Astrocyte of the cerebellum (primary cell): ENCODE data around the gene KCNF1.
"Not testable (repeated sequence)": the region's sequence is repeated elsewhere in the genome, so short reads cannot be mapped to it uniquely, and the experiment has no call there.

Experiments used
- DNase-seq: peaks from one replicate; pipeline ENCODE4 v3.0.0-alpha.2; 2011; ENCODE audit warnings: low read depth
- H3K4me3 ChIP-seq: 2 replicates; pipeline ENCODE4 v1.5.1; 2011; ENCODE audit warnings: mild to moderate bottlenecking, low read depth, low read length, moderate library complexity
- in situ Hi-C: cut with HindIII; loops from 2 replicates; pipeline ENCODE4 v1.10.0; 2017; ENCODE audit warnings: low sequenced_read_pairs
- TF ChIP-seq, protein P1 (sequence below): IDR thresholded peaks from 2 replicates; pipeline ENCODE4 v1.5.1; 2012; ENCODE audit warnings: low read length, low read depth, moderate library complexity, mild to moderate bottlenecking; ENCODE audit errors: missing control alignments

KCNF1 gene

DNA sequence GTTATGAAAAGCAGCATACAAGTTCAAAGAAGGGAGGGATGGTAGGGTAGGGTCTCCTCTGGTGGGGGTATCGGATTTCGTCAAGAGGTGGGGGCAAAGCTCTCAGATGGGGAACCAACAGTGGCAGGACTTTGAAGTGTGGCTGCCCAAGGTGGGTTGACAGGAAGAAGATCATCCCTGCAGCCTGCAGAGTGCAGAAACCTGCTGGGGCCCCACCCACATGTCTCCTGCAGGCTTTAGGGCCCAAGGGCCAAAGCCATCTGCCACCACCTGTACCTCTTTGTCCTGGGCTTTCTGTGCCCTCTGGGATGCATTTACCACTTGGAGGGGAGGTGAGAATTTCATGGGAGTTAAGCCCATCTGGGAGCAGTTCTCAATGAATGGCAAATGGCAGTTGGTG lies 42.7 kb downstream of the KCNF1 start:
- H3K4me3 ChIP-seq: no peak overlapping the region
- DNase-seq: no peak
- in situ Hi-C loops: no loop called here
- TF ChIP-seq, protein P1, sequence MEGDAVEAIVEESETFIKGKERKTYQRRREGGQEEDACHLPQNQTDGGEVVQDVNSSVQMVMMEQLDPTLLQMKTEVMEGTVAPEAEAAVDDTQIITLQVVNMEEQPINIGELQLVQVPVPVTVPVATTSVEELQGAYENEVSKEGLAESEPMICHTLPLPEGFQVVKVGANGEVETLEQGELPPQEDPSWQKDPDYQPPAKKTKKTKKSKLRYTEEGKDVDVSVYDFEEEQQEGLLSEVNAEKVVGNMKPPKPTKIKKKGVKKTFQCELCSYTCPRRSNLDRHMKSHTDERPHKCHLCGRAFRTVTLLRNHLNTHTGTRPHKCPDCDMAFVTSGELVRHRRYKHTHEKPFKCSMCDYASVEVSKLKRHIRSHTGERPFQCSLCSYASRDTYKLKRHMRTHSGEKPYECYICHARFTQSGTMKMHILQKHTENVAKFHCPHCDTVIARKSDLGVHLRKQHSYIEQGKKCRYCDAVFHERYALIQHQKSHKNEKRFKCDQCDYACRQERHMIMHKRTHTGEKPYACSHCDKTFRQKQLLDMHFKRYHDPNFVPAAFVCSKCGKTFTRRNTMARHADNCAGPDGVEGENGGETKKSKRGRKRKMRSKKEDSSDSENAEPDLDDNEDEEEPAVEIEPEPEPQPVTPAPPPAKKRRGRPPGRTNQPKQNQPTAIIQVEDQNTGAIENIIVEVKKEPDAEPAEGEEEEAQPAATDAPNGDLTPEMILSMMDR: no peak

DNA sequence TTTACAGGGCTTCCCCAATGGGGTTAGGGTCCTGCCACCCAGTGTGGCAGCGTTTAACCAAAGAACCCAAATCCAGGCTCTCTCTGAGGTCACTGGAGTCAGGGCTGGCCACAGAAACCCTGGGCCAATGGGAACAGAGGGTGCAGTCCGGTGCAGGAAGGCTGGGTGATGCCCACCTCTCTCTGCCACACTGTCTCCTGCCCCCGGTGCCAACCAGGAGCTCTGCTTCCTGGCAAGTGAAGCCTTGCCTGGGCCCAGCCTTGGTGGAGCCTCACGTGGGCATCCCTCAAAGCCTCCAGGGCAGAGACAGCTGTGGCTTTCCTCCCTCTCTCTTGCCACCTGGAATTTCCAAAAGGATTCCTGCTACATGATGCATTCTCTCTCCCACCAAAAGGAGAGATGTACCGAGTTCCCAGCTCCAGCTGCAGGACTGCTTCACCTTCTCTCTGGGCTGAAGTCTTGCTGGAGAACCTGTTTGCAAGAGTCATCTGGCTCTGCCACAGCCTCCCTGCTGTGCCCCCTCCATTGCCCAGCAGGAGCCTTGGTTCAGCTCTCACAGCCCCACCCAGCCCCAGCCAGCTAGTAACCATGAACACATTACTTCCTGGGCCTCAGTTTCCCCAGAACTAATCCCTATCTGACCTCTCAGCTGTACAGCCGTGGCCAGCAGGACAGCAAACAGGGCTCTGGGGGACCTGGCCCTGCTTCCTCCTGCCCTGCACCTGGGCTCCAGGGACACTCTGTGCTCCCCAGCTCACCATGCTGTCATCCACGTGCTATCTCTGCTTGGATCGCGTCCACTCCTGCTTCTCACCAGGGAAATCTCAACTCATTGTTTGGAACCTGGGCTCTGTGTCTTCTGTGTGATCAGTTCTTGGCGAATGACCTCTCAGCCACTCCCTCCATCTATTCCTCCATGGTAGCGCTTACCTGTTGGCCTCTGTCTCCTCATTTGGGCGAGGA lies 43.4 kb downstream of the KCNF1 start:
- in situ Hi-C loops: no loop called here
- no peak for DNase-seq
- no peak overlapping the region for H3K4me3 ChIP-seq
- TF ChIP-seq, protein P1: no peak

DNA sequence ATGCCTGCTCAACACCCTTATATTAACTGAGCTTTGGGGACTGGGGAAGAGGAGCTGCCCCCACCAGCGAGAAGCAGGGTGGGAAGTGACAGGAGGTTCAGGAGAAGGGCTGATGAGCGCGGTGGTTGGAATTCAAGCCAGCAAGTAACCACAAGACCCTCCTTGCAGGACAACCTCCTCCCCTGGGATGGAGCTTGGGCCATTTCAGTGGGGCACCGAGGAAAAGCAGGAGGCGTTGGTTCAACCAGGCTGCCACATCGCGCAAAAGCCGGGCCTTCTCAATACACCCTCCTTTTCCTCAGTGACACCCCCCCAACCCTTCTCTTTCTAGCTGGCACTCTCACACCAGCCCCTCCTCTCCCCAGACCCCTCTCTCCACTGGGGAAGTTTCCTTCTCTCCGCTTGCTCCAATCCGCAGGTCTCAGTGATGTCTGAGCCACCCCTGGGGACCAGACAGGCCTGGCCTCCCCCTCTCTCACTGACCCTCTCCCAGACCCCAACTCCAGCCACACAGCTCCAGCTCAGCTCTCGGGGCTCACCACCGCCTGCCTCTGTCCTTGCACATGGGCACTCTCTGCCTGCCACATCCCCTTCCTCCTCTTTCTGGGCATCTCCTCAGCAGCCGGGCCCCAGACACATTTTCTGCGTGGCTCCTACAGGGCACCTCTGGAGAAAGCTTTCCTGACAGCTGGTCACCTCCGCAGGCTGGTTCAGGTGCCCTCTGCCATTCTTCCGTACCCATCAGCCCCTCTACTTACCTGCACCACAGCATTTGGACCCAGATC lies 44.5 kb downstream of the KCNF1 start:
- no peak overlapping the region for H3K4me3 ChIP-seq
- DNase-seq: no peak
- in situ Hi-C loops: no loop called here
- TF ChIP-seq, protein P1: no peak

DNA sequence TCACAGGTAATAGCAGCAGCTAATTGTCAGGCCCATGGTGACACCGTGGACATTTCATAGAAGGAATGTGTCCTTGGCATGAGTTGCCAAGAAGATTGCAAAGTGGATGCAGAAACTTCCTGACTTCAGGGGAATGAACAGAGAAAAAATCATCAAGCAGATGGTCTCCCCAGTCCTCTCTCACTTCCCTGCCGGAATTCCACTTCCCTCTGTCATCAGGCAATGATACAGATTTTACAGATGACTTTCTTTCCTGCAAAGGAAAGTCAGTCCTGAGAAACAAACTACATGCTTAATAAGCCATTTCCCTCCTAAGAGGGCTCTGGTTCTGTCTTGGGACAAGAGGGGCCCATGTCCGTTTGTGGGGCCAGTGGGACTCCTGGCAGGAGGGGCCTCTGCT lies 45.7 kb downstream of the KCNF1 start:
- in situ Hi-C loops: no loop called here
- no peak for DNase-seq
- no peak overlapping the region for H3K4me3 ChIP-seq
- TF ChIP-seq, protein P1: no peak

DNA sequence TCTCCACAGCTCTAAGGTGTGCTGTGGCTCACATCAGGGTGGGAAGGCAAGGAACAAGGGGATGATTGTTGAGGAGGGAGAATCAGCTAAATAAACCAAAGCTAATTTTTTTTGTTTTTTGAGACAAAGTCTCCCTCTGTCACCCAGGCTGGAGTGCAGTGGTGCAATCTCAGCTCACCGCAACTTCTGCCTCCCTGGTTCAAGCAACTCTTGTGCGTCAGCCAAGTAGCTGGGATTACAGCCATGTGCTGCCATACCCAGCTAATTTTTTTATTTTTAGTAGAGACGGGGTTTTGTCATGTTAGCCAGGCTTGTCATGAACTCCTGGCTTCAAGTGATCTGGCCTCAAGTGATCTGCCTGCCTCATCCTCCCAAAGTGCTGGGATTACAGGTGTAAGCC lies 46.7 kb downstream of the KCNF1 start:
- in situ Hi-C loops: not testable (repeated sequence)

DNA sequence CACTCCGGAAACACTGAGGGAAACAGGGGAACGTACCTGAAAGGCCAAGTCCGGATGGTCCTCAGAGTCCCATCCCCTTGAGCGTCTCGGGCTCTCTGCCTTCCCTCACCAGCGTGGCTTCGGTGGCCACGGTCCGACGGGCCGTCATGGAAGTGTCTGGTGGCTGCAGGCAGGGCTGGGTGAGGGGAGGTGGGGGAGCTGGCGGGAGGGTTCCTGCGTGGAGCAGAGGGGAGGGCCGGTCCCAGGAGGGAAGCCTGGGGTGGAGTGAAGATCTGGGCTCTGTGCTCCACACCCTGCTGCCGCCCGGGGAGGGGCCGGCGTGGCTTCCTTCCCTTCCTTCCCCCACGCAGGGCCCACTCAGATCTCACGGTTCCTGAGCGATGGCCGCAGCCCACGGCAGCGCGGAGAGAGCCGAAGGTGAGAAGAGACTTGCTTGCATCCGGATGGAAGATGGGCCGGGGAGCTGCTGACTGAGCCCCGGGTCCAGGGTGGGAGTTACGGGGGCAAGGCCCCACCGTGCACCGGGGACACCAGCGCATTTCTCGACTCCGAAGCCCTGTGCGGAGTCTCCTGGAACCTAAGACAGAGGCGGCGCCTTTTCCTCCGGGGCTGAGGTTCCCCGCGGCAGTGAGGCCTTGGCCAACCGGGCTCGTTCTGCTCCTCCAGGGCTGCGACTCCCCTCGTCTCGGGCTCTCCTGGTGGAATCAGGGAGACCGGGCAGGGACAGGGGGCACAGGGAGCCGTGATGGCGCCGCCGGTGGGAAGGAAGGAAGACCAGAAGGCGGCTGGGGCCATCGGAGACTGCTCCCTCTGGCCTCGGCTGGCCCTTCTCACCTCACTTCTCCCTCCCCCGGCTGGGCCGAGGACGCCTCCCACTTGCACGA lies 49.1 kb downstream of the KCNF1 start:
- no peak for DNase-seq
- in situ Hi-C loops: no loop called here
- TF ChIP-seq, protein P1: no peak
- no peak overlapping the region for H3K4me3 ChIP-seq

More for the DNA sequence above, 46.7 kb downstream of the KCNF1 start:
- DNase-seq, H3K4me3 ChIP-seq: not testable (repeated sequence)
